ENCODE results near the gene MAP3K12.

DNA sequence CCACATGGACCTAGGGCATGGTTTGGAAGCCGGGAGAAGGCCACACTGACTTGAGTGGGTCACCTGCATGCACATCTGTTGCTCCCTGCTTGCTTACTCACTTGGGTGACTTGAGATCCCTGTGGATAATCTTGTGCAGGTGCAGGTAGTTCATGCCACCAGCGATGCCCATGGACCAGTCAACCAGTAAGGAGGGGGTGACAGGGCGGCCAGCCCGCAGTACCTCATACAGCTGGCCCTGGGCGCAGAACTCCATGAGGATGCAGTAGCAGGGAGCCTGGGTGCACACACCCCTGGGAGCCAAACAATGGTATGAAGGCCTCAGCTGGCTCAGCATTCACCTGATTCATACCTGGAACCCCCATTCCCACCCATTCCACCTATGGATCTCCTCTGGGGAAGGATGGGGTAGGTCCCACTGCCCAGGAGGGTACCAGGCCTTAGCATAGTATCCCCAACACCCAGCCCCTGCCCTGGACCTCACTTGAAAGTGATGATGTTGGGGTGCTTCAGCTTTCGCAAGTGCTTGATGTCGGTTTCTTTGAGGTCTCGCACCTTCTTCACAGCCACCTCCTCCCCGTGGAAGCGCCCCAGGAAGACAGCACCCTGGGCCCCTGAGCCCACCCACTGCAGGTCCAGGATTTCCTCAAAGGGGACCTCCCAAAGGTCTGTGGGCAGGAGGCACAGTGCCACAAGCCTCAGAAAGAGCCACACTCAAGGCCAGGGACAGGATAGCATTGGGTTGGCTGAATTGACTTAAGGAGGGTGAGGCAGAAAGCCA lies 13.1 kb downstream of the MAP3K12 start:
- TF ChIP-seq, protein P1, sequence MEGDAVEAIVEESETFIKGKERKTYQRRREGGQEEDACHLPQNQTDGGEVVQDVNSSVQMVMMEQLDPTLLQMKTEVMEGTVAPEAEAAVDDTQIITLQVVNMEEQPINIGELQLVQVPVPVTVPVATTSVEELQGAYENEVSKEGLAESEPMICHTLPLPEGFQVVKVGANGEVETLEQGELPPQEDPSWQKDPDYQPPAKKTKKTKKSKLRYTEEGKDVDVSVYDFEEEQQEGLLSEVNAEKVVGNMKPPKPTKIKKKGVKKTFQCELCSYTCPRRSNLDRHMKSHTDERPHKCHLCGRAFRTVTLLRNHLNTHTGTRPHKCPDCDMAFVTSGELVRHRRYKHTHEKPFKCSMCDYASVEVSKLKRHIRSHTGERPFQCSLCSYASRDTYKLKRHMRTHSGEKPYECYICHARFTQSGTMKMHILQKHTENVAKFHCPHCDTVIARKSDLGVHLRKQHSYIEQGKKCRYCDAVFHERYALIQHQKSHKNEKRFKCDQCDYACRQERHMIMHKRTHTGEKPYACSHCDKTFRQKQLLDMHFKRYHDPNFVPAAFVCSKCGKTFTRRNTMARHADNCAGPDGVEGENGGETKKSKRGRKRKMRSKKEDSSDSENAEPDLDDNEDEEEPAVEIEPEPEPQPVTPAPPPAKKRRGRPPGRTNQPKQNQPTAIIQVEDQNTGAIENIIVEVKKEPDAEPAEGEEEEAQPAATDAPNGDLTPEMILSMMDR (conservative IDR thresholded peaks at IDR 0.05; ENCODE audit: low read depth, low read length): no peak
- TF ChIP-seq EZH2 (IDR thresholded peaks at IDR 0.05; ENCODE audit: borderline replicate concordance, low read depth, low read length, poor library complexity, severe bottlenecking): no peak

Measured in A673 (cell line).